HEK293 (cell line): ENCODE measurements around the gene PRH1.

Experiments
- CTCF ChIA-PET: fragments of 350-600 bp; formaldehyde crosslinking; extraction: SDS; loops from one replicate; lab custom pipeline; 2021; ENCODE audit warnings: antibody characterized with exemption; lab: Yijun Ruan, JAX
- POLR2A ChIA-PET: fragments of 300-600 bp; formaldehyde crosslinking; extraction: SDS; loops from one replicate; lab custom pipeline; 2020; ENCODE audit warnings: antibody characterized with exemption, inconsistent platforms; lab: Yijun Ruan, JAX
- H3K27ac ChIP-seq: fragments of 200-500 bp; sonication (Bioruptor generic); 2 replicates; pipeline ENCODE4 v1.5.1; 2014; ENCODE audit warnings: low read depth, low read length, control low read depth, inconsistent platforms; ENCODE audit errors: extremely low read depth
- H3K36me3 ChIP-seq, 2 experiments: fragments of 200-500 bp in 1 of 2; sonication (Bioruptor generic) in 1 of 2; 1 replicate in 1 of 2; 2 replicates in 1 of 2; pipeline ENCODE4 v1.5.1; 2014 to 2017; ENCODE audit warnings: inconsistent platforms in 2 of 2, low read length in 2 of 2; ENCODE audit not compliant: control insufficient read depth in 2 of 2, insufficient read depth in 1 of 2
- H3K4me1 ChIP-seq: fragments of 200-500 bp; sonication (Bioruptor generic); 2 replicates; pipeline ENCODE4 v1.5.1; 2014; ENCODE audit warnings: mild to moderate bottlenecking, low read length, inconsistent platforms; ENCODE audit not compliant: control insufficient read depth, insufficient read depth
- H3K4me3 ChIP-seq: 2 replicates; pipeline ENCODE4 v1.5.1; 2011; ENCODE audit warnings: low read depth, mild to moderate bottlenecking, control low read depth, low read length, moderate library complexity
- H3K9me3 ChIP-seq: fragments of 200-500 bp; sonication (Bioruptor generic); 2 replicates; pipeline ENCODE4 v1.5.1; 2014; ENCODE audit warnings: low read depth, low read length, inconsistent platforms; ENCODE audit not compliant: control insufficient read depth, insufficient read depth
- HOXD13 ChIP-seq: sonication (generic); formaldehyde crosslinking; IDR thresholded peaks from 2 replicates; pipeline ENCODE4 v1.8.0; 2022; ENCODE audit warnings: missing genetic modification reagents, borderline replicate concordance
- KLF7 ChIP-seq: fragments of 450-650 bp; formaldehyde crosslinking; IDR thresholded peaks from 2 replicates; pipeline ENCODE4 v1.5.1; 2016; ENCODE audit warnings: missing biosample characterization, missing genetic modification characterization, borderline replicate concordance
- REPIN1 ChIP-seq: fragments of 450-650 bp; formaldehyde crosslinking; IDR thresholded peaks from 2 replicates; pipeline ENCODE4 v1.5.1; 2017; ENCODE audit warnings: missing biosample characterization, missing genetic modification characterization, low read depth
- SALL2 ChIP-seq: fragments of 450-650 bp; formaldehyde crosslinking; IDR thresholded peaks from 2 replicates; pipeline ENCODE4 v1.5.0; 2017; ENCODE audit warnings: missing biosample characterization, mild to moderate bottlenecking, missing genetic modification characterization, borderline replicate concordance
- SCRT1 ChIP-seq: fragments of 450-650 bp; formaldehyde crosslinking; IDR thresholded peaks from 2 replicates; pipeline ENCODE4 v1.5.1; 2016; ENCODE audit warnings: missing biosample characterization, missing genetic modification characterization, borderline replicate concordance
- TSHZ1 ChIP-seq: fragments of 450-650 bp; formaldehyde crosslinking; IDR thresholded peaks from 2 replicates; pipeline ENCODE4 v1.5.1; 2016; ENCODE audit warnings: missing biosample characterization, missing genetic modification characterization, borderline replicate concordance
- WT1 ChIP-seq: fragments of 450-650 bp; formaldehyde crosslinking; IDR thresholded peaks from 2 replicates; pipeline ENCODE4 v1.5.1; 2016; ENCODE audit warnings: missing biosample characterization, missing genetic modification characterization
- ZBTB1 ChIP-seq: fragments of 450-650 bp; formaldehyde crosslinking; IDR thresholded peaks from 2 replicates; pipeline ENCODE4 v1.5.1; 2016; ENCODE audit warnings: missing biosample characterization, missing genetic modification characterization
- ZBTB8A ChIP-seq: fragments of 450-650 bp; formaldehyde crosslinking; IDR thresholded peaks from 2 replicates; pipeline ENCODE4 v1.5.1; 2016; ENCODE audit warnings: missing biosample characterization, missing genetic modification characterization
- ZEB2 ChIP-seq: fragments of 450-650 bp; formaldehyde crosslinking; IDR thresholded peaks from 2 replicates; pipeline ENCODE4 v1.5.1; 2016; ENCODE audit warnings: missing biosample characterization, missing genetic modification characterization
- ZNF398 ChIP-seq: fragments of 450-650 bp; formaldehyde crosslinking; IDR thresholded peaks from 2 replicates; pipeline ENCODE4 v1.5.1; 2017; ENCODE audit warnings: missing biosample characterization, missing genetic modification characterization
- ZNF580 ChIP-seq: fragments of 450-650 bp; formaldehyde crosslinking; IDR thresholded peaks from 2 replicates; pipeline ENCODE4 v1.5.1; 2016; ENCODE audit warnings: missing biosample characterization, missing genetic modification characterization
- ZNF626 ChIP-seq: fragments of 450-650 bp; sonication (Bioruptor Pico); formaldehyde crosslinking; IDR thresholded peaks from 2 replicates; pipeline ENCODE4 v1.5.1; 2018; ENCODE audit warnings: missing biosample characterization, missing genetic modification characterization, inconsistent platforms
- ZNF670 ChIP-seq: fragments of 450-650 bp; formaldehyde crosslinking; IDR thresholded peaks from 2 replicates; pipeline ENCODE4 v1.5.1; 2016; ENCODE audit warnings: missing biosample characterization, missing genetic modification characterization, low read depth
- ZSCAN30 ChIP-seq: fragments of 450-650 bp; IDR thresholded peaks from 2 replicates; pipeline ENCODE4 v1.5.1; 2018; ENCODE audit warnings: missing biosample characterization, mild to moderate bottlenecking, missing genetic modification characterization, moderate library complexity
- TF ChIP-seq, protein P1 (sequence below): fragments of 450-650 bp; formaldehyde crosslinking; IDR thresholded peaks from 2 replicates; pipeline ENCODE4 v1.5.1; 2016; ENCODE audit warnings: missing biosample characterization, missing genetic modification characterization

PRH1 gene

DNA sequence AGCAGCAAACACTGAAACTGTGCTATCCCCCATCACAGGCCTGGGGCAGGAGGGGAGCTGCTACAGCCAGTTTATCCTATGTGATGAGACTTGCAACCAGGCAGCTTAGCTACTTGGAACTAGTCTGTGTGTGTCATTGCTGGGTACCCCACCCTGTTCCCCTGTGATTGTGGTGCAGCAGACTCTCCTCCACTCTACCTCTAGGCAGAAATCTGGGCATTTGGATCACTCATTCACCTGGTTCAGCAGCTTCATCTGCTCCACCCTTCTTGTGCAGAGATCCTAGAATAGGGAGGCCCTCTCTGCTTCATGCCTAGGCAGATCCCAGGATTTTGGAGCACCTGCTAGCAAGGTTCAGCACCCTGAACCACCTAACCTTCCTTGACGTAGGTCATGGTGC is 16.5 kb upstream of the PRH1 start (continued):
- TF ChIP-seq ZNF398 (tag by site-specific recombination): no peak
- TF ChIP-seq ZSCAN30 (tag by site-specific recombination): no peak
- TF ChIP-seq ZBTB1 (tag by site-specific recombination): no peak

DNA sequence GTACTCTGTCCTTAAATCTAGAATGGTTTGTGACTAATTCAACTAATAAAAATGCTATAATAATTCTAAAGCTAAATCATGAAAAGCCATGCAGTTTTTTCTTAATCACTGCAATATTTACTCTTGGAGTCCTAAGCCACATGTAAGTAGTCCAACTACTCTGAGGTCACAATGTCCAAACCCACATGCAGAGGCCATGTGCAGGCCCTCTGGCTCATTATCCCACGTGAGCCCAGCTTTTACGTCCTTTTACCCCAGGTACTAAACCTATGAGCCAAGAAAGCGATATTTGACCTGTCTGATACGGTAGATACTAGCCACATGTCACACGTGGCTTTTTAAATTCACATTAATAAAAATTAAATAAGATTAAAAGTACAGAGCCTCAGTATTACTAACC is 12.8 kb upstream of the PRH1 start:
- ChIA-PET POLR2A (no interaction called here), CTCF (no interaction called here)
- Histone ChIP-seq H3K27ac (no peak overlapping the region), H3K36me3 (no peaks in the 10 kb centered on the region), H3K4me1 (no peaks in the 10 kb centered on the region), H3K9me3 (no peaks in the 10 kb centered on the region), H3K4me3 (no peak overlapping the region)
- no peak for TF ChIP-seq ZNF580 (tag by site-specific recombination)
- no peak for TF ChIP-seq REPIN1 (tag by site-specific recombination)
- no peak for TF ChIP-seq ZNF670 (tag by site-specific recombination)
- no peak for TF ChIP-seq ZBTB8A (tag by site-specific recombination)
- no peak for TF ChIP-seq ZNF626 (tag by site-specific recombination)
- TF ChIP-seq SCRT1 (tag by site-specific recombination): no peak
- TF ChIP-seq ZSCAN30 (tag by site-specific recombination): no peak

GRCh38 chr12:10891937-10892336 is 7.9 kb upstream of the PRH1 start:
- TF ChIP-seq WT1 (tag by site-specific recombination) (no peak), SALL2 (no peak), KLF7 (tag by site-specific recombination) (no peak), ZEB2 (tag by site-specific recombination) (no peak), HOXD13 (CRISPR knock-in tag) (no peak), TSHZ1 (tag by site-specific recombination) (no peak)
- TF ChIP-seq, protein P1, sequence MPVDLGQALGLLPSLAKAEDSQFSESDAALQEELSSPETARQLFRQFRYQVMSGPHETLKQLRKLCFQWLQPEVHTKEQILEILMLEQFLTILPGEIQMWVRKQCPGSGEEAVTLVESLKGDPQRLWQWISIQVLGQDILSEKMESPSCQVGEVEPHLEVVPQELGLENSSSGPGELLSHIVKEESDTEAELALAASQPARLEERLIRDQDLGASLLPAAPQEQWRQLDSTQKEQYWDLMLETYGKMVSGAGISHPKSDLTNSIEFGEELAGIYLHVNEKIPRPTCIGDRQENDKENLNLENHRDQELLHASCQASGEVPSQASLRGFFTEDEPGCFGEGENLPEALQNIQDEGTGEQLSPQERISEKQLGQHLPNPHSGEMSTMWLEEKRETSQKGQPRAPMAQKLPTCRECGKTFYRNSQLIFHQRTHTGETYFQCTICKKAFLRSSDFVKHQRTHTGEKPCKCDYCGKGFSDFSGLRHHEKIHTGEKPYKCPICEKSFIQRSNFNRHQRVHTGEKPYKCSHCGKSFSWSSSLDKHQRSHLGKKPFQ: no peak
- POLR2A ChIA-PET: no interaction called here
- Histone ChIP-seq H3K4me1 (no peaks in the 10 kb centered on the region), H3K4me3 (no peak overlapping the region), H3K27ac (no peak overlapping the region), H3K9me3 (no peaks in the 10 kb centered on the region), H3K36me3 (no peaks in the 10 kb centered on the region)
- CTCF ChIA-PET: no interaction called here
